Neural crest cell (in vitro differentiated cells): ENCODE measurements around the gene NPHP1. TPM values are rescaled to one million over a fixed set of nuclear protein-coding genes. Genes with fewer than 3 reads are reported as not detected.
"Not testable (repeated sequence)": the region's sequence is repeated elsewhere in the genome, so short reads cannot be mapped to it uniquely, and the experiment has no call there.

Source experiments
- DNase-seq: peaks from one replicate; pipeline ENCODE4 v3.0.0; 2021; ENCODE audit warnings: low read depth, mixed read lengths, low spot score
- H3K27ac Mint-ChIP-seq: one replicate; pipeline ENCODE4 v1.8.0; 2021; ENCODE audit warnings: mild to moderate bottlenecking, mixed read lengths; ENCODE audit not compliant: unreplicated experiment
- H3K27me3 Mint-ChIP-seq: 2 replicates; pipeline ENCODE4 v1.8.0; 2021; ENCODE audit warnings: low read depth, mild to moderate bottlenecking, mixed read lengths
- H3K36me3 Mint-ChIP-seq: 2 replicates; pipeline ENCODE4 v1.8.0; 2021; ENCODE audit warnings: low read depth, mild to moderate bottlenecking, mixed read lengths
- H3K4me1 Mint-ChIP-seq: 2 replicates; pipeline ENCODE4 v1.8.0; 2021; ENCODE audit warnings: mixed read lengths
- H3K4me3 Mint-ChIP-seq: one replicate; pipeline ENCODE4 v1.8.0; 2021; ENCODE audit warnings: mild to moderate bottlenecking, mixed read lengths
- H3K9me3 Mint-ChIP-seq: 2 replicates; pipeline ENCODE4 v1.8.0; 2021; ENCODE audit warnings: mixed read lengths
- CTCF ChIP-seq: fragments of 200-600 bp; sonication (generic); conservative IDR thresholded peaks from 2 replicates; pipeline ENCODE4 v1.5.0; 2021; ENCODE audit warnings: antibody characterized with exemption, mild to moderate bottlenecking
- total RNA-seq: library from RNA; stranded (reverse); gene quantifications from 2 replicates; pipeline ENCODE4 v1.2.1, GENCODE V29; 2021

Gene NPHP1
- total RNA-seq, 1 donor from 2014 or later: 7.3 TPM

- no peak for DNase-seq
- no peaks in the 10 kb centered on the region for H3K36me3 Mint-ChIP-seq
- no peak overlapping the region for H3K4me3 Mint-ChIP-seq
- H3K4me1 Mint-ChIP-seq: no peaks in the 10 kb centered on the region
- H3K27ac Mint-ChIP-seq: no peak overlapping the region
- H3K27me3 Mint-ChIP-seq: no peaks in the 10 kb centered on the region
- no peaks in the 10 kb centered on the region for H3K9me3 Mint-ChIP-seq
- no peak for TF ChIP-seq CTCF
Observed at GRCh38 chr2:110103061-110103961, 101.5 kb downstream of the NPHP1 start.

GRCh38 chr2:110101901-110102803 lies 102.7 kb downstream of the NPHP1 start:
- DNase-seq: no peak
- peak overlapping the region; percentile 21 for H3K27ac Mint-ChIP-seq

GRCh38 chr2:110101280-110101844 lies 103.5 kb downstream of the NPHP1 start:
- Mint-ChIP-seq H3K9me3 (no peaks in the 10 kb centered on the region), H3K36me3 (no peaks in the 10 kb centered on the region), H3K4me3 (no peak overlapping the region), H3K27me3 (no peaks in the 10 kb centered on the region), H3K27ac (no peak overlapping the region), H3K4me1 (no peaks in the 10 kb centered on the region)
- TF ChIP-seq CTCF: no peak
- no peak for DNase-seq

More at GRCh38 chr2:110101901-110102803, 102.7 kb downstream of the NPHP1 start:
- no peaks in the 10 kb centered on the region for H3K27me3 Mint-ChIP-seq
- no peak overlapping the region for H3K4me3 Mint-ChIP-seq
- H3K36me3 Mint-ChIP-seq: no peaks in the 10 kb centered on the region
- H3K9me3 Mint-ChIP-seq: no peaks in the 10 kb centered on the region
- no peak for TF ChIP-seq CTCF
- H3K4me1 Mint-ChIP-seq: no peaks in the 10 kb centered on the region

- H3K4me1 Mint-ChIP-seq, H3K4me3 Mint-ChIP-seq, H3K9me3 Mint-ChIP-seq, H3K27me3 Mint-ChIP-seq, H3K36me3 Mint-ChIP-seq, DNase-seq, H3K27ac Mint-ChIP-seq: not testable (repeated sequence)
Observed at GRCh38 chr2:110100880-110101279, 103.9 kb downstream of the NPHP1 start.

- no peaks in the 10 kb centered on the region for H3K4me1 Mint-ChIP-seq
- H3K27ac Mint-ChIP-seq: no peak overlapping the region
- no peaks in the 10 kb centered on the region for H3K27me3 Mint-ChIP-seq
- H3K36me3 Mint-ChIP-seq: no peaks in the 10 kb centered on the region
- no peaks in the 10 kb centered on the region for H3K9me3 Mint-ChIP-seq
- H3K4me3 Mint-ChIP-seq: no peak overlapping the region
- DNase-seq: no peak
- no peak for TF ChIP-seq CTCF
Observed at GRCh38 chr2:110100480-110100879, 104.3 kb downstream of the NPHP1 start.
